RWPE2 (cell line): ENCODE measurements around the gene TMTC4.

Source experiments
- ATAC-seq: fragments of 200-7000 bp; cut with Tn5 transposase; 3 replicates; pipeline ENCODE4 v1.9.1; 2021; ENCODE audit warnings: low read depth
- DNase-seq: peaks from one replicate; pipeline ENCODE4 v3.0.0-alpha.2; 2020; ENCODE audit warnings: low spot score
- H3K27ac ChIP-seq: fragments of 450-650 bp; 2 replicates; pipeline ENCODE4 v1.5.1; 2017; ENCODE audit warnings: mild to moderate bottlenecking; ENCODE audit not compliant: poor library complexity, severe bottlenecking
- H3K27me3 ChIP-seq: fragments of 250-450 bp; sonication (Bioruptor Pico); 2 replicates; pipeline ENCODE4 v1.5.1; 2021; ENCODE audit warnings: mild to moderate bottlenecking, moderate library complexity; ENCODE audit not compliant: insufficient read depth, poor library complexity, severe bottlenecking
- H3K36me3 ChIP-seq: fragments of 250-450 bp; sonication (Bioruptor Pico); 2 replicates; pipeline ENCODE4 v1.5.1; 2020; ENCODE audit warnings: low read depth, mild to moderate bottlenecking, moderate library complexity
- H3K4me1 ChIP-seq: fragments of 250-450 bp; sonication (Bioruptor Pico); 2 replicates; pipeline ENCODE4 v1.5.1; 2021; ENCODE audit warnings: mild to moderate bottlenecking, moderate library complexity; ENCODE audit not compliant: insufficient read depth, poor library complexity, severe bottlenecking
- H3K4me3 ChIP-seq: fragments of 250-450 bp; sonication (Bioruptor Pico); 2 replicates; pipeline ENCODE4 v1.5.1; 2021; ENCODE audit warnings: mild to moderate bottlenecking, moderate library complexity; ENCODE audit not compliant: severe bottlenecking
- H3K9me3 ChIP-seq: fragments of 250-450 bp; sonication (Bioruptor Pico); 2 replicates; pipeline ENCODE4 v1.5.1; 2021; ENCODE audit warnings: mild to moderate bottlenecking, moderate library complexity; ENCODE audit not compliant: severe bottlenecking
- TF ChIP-seq, protein P1 (sequence below): fragments of 450-650 bp; IDR thresholded peaks from one replicate; pipeline ENCODE4 v1.5.1; 2017; ENCODE audit warnings: mild to moderate bottlenecking, moderate library complexity; ENCODE audit not compliant: poor library complexity, severe bottlenecking

Gene TMTC4, protein sequence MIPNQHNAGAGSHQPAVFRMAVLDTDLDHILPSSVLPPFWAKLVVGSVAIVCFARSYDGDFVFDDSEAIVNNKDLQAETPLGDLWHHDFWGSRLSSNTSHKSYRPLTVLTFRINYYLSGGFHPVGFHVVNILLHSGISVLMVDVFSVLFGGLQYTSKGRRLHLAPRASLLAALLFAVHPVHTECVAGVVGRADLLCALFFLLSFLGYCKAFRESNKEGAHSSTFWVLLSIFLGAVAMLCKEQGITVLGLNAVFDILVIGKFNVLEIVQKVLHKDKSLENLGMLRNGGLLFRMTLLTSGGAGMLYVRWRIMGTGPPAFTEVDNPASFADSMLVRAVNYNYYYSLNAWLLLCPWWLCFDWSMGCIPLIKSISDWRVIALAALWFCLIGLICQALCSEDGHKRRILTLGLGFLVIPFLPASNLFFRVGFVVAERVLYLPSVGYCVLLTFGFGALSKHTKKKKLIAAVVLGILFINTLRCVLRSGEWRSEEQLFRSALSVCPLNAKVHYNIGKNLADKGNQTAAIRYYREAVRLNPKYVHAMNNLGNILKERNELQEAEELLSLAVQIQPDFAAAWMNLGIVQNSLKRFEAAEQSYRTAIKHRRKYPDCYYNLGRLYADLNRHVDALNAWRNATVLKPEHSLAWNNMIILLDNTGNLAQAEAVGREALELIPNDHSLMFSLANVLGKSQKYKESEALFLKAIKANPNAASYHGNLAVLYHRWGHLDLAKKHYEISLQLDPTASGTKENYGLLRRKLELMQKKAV

DNA sequence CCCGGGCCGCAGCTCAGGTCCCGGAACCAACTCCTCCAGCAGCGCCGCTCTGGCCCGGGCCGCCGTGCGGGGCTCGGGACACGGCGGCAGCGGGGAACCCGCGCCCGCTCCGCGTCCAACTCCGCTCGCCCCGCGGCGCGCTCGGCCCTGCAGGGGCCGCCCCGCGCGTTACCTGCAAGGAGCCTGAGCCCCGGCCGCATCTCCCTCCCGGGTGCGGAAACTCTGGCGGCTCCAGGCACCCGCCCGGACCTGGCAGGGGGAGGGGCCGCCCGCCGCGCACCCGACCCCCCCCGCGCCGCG lies at the start of gene TMTC4:
Gene TMTC4 (minus strand): TSS at position 224 of the 300 bp plus-strand sequence. CDS start 4,433 bp downstream, outside the sequence.
- H3K27ac ChIP-seq, result peak within 1 kb of the TSS; percentile 66
- ATAC-seq, result peak; percentile 31

DNA sequence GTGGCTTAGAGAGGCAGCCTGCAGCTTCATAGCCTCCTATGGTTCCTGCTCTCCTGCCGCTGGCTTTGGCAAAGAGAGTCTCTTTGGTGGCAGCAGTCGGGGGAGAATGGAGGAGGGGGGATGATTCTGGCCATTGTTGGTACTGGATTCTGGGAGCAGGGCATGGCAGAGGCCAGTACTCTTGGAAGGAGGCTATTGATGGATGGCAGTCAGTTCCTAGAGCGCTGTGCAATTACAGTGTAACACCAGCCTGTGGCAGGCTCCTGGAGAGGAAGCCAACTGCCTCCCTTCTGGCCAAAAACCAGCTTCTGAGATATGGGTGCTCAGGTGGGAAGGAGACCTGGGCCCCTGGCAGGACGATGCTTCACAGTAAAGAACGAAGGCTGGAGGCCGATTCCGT lies 47.9 kb upstream of the TMTC4 start:
- TF ChIP-seq, protein P1, sequence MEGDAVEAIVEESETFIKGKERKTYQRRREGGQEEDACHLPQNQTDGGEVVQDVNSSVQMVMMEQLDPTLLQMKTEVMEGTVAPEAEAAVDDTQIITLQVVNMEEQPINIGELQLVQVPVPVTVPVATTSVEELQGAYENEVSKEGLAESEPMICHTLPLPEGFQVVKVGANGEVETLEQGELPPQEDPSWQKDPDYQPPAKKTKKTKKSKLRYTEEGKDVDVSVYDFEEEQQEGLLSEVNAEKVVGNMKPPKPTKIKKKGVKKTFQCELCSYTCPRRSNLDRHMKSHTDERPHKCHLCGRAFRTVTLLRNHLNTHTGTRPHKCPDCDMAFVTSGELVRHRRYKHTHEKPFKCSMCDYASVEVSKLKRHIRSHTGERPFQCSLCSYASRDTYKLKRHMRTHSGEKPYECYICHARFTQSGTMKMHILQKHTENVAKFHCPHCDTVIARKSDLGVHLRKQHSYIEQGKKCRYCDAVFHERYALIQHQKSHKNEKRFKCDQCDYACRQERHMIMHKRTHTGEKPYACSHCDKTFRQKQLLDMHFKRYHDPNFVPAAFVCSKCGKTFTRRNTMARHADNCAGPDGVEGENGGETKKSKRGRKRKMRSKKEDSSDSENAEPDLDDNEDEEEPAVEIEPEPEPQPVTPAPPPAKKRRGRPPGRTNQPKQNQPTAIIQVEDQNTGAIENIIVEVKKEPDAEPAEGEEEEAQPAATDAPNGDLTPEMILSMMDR, result no peak
- H3K27me3 ChIP-seq, result peaks cover under 1% of the 10 kb centered on the region
- no peaks in the 10 kb centered on the region for H3K9me3 ChIP-seq
- H3K4me1 ChIP-seq, result no peaks in the 10 kb centered on the region
- no peaks in the 10 kb centered on the region for H3K36me3 ChIP-seq
- no peak overlapping the region for H3K27ac ChIP-seq
- ATAC-seq, result no peak
- no peak for DNase-seq
- no peak overlapping the region for H3K4me3 ChIP-seq

More for the DNA sequence above, at the start of gene TMTC4:
- H3K27me3 ChIP-seq, result no peaks in the 10 kb centered on the region
- H3K4me1 ChIP-seq, result no peaks in the 10 kb centered on the region
- H3K4me3 ChIP-seq, result peak within 1 kb of the TSS; percentile 93
- no peak for DNase-seq
- TF ChIP-seq, protein P1, result no peak
- no peaks in the 10 kb centered on the region for H3K9me3 ChIP-seq
- H3K36me3 ChIP-seq, result no peaks in the 10 kb centered on the region; the same call in 1 of the 2 replicates

DNA sequence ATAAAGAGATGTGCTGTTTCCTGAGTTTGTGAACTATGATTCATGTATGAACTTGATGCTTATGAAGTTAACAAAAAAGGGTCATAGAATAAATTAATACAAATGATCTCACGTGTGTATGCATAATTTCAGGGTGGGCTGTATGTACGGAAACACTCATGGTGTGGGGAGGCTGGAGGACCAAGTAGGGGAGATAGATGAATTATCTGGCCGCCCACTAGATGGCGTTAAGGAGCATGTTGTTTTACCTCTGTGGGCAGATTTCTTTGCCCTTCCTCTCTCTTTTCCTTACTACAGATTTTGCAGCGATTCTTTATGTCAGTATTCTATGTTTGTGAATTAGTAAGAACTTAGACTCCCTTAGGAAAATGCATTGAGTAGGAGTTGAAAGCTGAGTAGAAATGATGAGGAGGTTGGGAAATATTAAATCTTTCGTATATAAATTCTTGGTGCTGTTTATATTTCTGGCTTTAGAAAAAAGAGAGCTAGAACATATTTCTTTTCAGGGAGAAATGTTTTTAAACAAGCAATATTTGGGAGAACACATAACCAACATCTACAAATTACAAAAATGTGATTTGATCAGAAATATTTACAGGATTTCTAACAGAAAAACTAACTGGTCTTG lies 47.4 kb upstream of the TMTC4 start:
- TF ChIP-seq, protein P1, result peak; percentile 83
- ATAC-seq (peak; percentile 67; the same call in 2 of the 3 replicates), DNase-seq (no peak)

DNA sequence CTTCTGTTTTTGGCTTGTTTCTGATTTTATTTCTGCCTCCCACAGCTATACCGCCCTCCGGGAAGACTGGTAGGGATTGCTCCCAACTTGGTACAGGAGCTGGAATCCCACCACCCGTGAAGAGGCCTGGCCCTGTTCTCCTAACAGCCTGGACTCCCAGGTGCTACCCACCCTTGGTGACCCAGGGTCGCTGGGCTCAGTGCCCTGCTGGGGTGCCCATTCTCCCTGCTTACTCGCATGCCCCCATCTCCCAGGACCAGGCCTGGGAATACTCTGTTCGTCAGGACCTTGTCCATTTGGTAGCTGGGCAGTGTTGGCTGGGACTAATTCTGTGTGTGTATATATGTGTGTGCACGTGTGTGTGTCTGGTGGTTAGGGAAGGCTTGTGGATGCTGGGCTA lies 41.0 kb upstream of the TMTC4 start:
- ATAC-seq (no peak), DNase-seq (no peak)
- Histone ChIP-seq H3K27ac (no peak overlapping the region), H3K27me3 (peaks cover 3% of the 10 kb centered on the region), H3K4me3 (no peak overlapping the region), H3K36me3 (no peaks in the 10 kb centered on the region), H3K9me3 (no peaks in the 10 kb centered on the region), H3K4me1 (no peaks in the 10 kb centered on the region)
- TF ChIP-seq, protein P1, result no peak

More for the DNA sequence above, 47.4 kb upstream of the TMTC4 start:
- Histone ChIP-seq H3K4me1 (no peaks in the 10 kb centered on the region), H3K4me3 (no peak overlapping the region), H3K36me3 (no peaks in the 10 kb centered on the region), H3K27ac (no peak overlapping the region), H3K27me3 (peaks cover 3% of the 10 kb centered on the region), H3K9me3 (no peaks in the 10 kb centered on the region)
